MCF 10A (cell line): Measurements from ENCODE around the gene F11R. TPM values are rescaled to one million over a fixed set of nuclear protein-coding genes. Genes with fewer than 3 reads are reported as not detected.
A peak's percentile ranks its signal among the peaks of the same experiment; 100 is the strongest.

Experiments
- BruUV-seq: library from RNA; stranded (reverse); fragments of 400-500 nt; replicated peaks from 2 replicates; lab custom pipeline; 2021; lab: Mats Ljungman, UMichigan
- CTCF ChIA-PET: fragments of 300-600 bp; sonication (Branson Sonifier 250); formaldehyde crosslinking; extraction: SDS; loops from one replicate; lab custom pipeline; 2021; ENCODE audit warnings: antibody characterized with exemption, inconsistent platforms; lab: Yijun Ruan, JAX
- POLR2A ChIA-PET: fragments of 300-600, 350-650 bp; sonication (Branson Sonifier 250); formaldehyde crosslinking; extraction: SDS; loops from one replicate; lab custom pipeline; 2020; ENCODE audit warnings: antibody characterized with exemption, inconsistent platforms; lab: Yijun Ruan, JAX
- DNase-seq: peaks from one replicate; pipeline ENCODE4 v3.0.0-alpha.2; 2018; ENCODE audit not compliant: unreplicated experiment
- H3K27ac Mint-ChIP-seq: one replicate; pipeline ENCODE4 v1.8.0; 2022; ENCODE audit warnings: mild to moderate bottlenecking, low read depth, mixed read lengths; ENCODE audit not compliant: unreplicated experiment
- H3K27me3 Mint-ChIP-seq: one replicate; pipeline ENCODE4 v1.8.0; 2022; ENCODE audit warnings: mixed read lengths; ENCODE audit not compliant: insufficient read depth, unreplicated experiment
- H3K36me3 Mint-ChIP-seq: one replicate; pipeline ENCODE4 v1.8.0; 2022; ENCODE audit warnings: mild to moderate bottlenecking, moderate library complexity, mixed read lengths; ENCODE audit not compliant: insufficient read depth, unreplicated experiment
- H3K4me1 Mint-ChIP-seq: one replicate; pipeline ENCODE4 v1.8.0; 2022; ENCODE audit warnings: mixed read lengths; ENCODE audit not compliant: insufficient read depth, unreplicated experiment
- H3K4me3 Mint-ChIP-seq: one replicate; pipeline ENCODE4 v1.8.0; 2022; ENCODE audit warnings: mild to moderate bottlenecking, moderate library complexity, mixed read lengths; ENCODE audit not compliant: unreplicated experiment
- H3K9me3 Mint-ChIP-seq: one replicate; pipeline ENCODE4 v1.8.0; 2022; ENCODE audit warnings: mixed read lengths; ENCODE audit not compliant: unreplicated experiment
- CTCF ChIP-seq: fragments of 200-600 bp; IDR thresholded peaks from one replicate; pipeline ENCODE4 v1.8.0; 2022; ENCODE audit warnings: antibody characterized with exemption, mild to moderate bottlenecking; ENCODE audit not compliant: unreplicated experiment
- intact Hi-C: fragments of 100-400 bp; cut with micrococcal nuclease; formaldehyde crosslinking; loops from 2 replicates; pipeline ENCODE4 v1.14.1; 2022
- total RNA-seq: library from RNA; stranded (reverse); gene quantifications from 2 replicates; pipeline ENCODE4 v1.2.3, GENCODE V29; 2022

The F11R gene
- total RNA-seq, 1 experiment from 2014 or later = 73.6 TPM

GRCh38 chr1:160978510-160978927 lies 42.4 kb downstream of the F11R start:
- Mint-ChIP-seq H3K27ac (no peak overlapping the region), H3K4me3 (no peak overlapping the region), H3K27me3 (peaks cover 9% of the 10 kb centered on the region), H3K4me1 (no peaks in the 10 kb centered on the region), H3K9me3 (no peaks in the 10 kb centered on the region), H3K36me3 (no peaks in the 10 kb centered on the region)
- ChIA-PET POLR2A (interaction anchor here (0.6 to 2.8 kb wide), 6 partner anchors 9 to 263 kb away, joined by 3 to 15 read pairs (median 4); no protein-coding TSS in a partner anchor), CTCF (interaction anchor here (0.6 to 3.5 kb wide), 14 partner anchors 9 to 521 kb away, joined by 3 to 37 read pairs (median 3); partner anchors contain the start of gene ITLN2)
- no TSS peak for BruUV-seq
- TF ChIP-seq CTCF = no peak
- intact Hi-C loops = no loop called here
- DNase-seq = peak; percentile 83

GRCh38 chr1:160975026-160975425 lies 45.9 kb downstream of the F11R start:
- no peak for TF ChIP-seq CTCF
- Mint-ChIP-seq H3K4me1 (no peaks in the 10 kb centered on the region), H3K27ac (no peak overlapping the region), H3K27me3 (peaks cover 9% of the 10 kb centered on the region), H3K4me3 (no peak overlapping the region), H3K36me3 (no peaks in the 10 kb centered on the region), H3K9me3 (no peaks in the 10 kb centered on the region)
- ChIA-PET CTCF (interaction anchor here (0.5 to 1.6 kb wide), 7 partner anchors 13 to 299 kb away, joined by 3 to 8 read pairs (median 3); partner anchors contain the start of gene ITLN2), POLR2A (interaction anchor here (0.7 kb wide), 1 partner anchor 98 kb away, joined by 4 read pairs; no protein-coding TSS in a partner anchor)
- intact Hi-C loops = no loop called here
- DNase-seq = no peak
- no TSS peak for BruUV-seq

- CTCF ChIA-PET = interaction anchor here (0.6 to 1.6 kb wide), 15 partner anchors 15 to 767 kb away, joined by 3 to 8 read pairs (median 3); partner anchors contain the start of gene ITLN2
- intact Hi-C loops = no loop called here
- H3K9me3 Mint-ChIP-seq = no peaks in the 10 kb centered on the region
- no peak for TF ChIP-seq CTCF
- no TSS peak for BruUV-seq
- no peak overlapping the region for H3K4me3 Mint-ChIP-seq
- H3K4me1 Mint-ChIP-seq = no peaks in the 10 kb centered on the region
- DNase-seq = no peak
- H3K27me3 Mint-ChIP-seq = peaks cover 9% of the 10 kb centered on the region
- POLR2A ChIA-PET = interaction anchor here (0.7 to 1.0 kb wide), 4 partner anchors 19 to 419 kb away, joined by 3 read pairs; partner anchors contain the start of gene F11R
- no peak overlapping the region for H3K27ac Mint-ChIP-seq
- no peaks in the 10 kb centered on the region for H3K36me3 Mint-ChIP-seq
Observed at GRCh38 chr1:160973491-160973890, 47.5 kb downstream of the F11R start.

GRCh38 chr1:160972939-160973338 lies 48.0 kb downstream of the F11R start:
- DNase-seq = no peak
- H3K36me3 Mint-ChIP-seq = no peaks in the 10 kb centered on the region
- H3K4me1 Mint-ChIP-seq = no peaks in the 10 kb centered on the region
- H3K27ac Mint-ChIP-seq = no peak overlapping the region
- no peak for TF ChIP-seq CTCF
- ChIA-PET CTCF (interaction anchor here (0.7 to 1.5 kb wide), 8 partner anchors 9 to 142 kb away, joined by 3 to 6 read pairs (median 4); no protein-coding TSS in a partner anchor), POLR2A (interaction anchor here (0.7 to 1.0 kb wide), 3 partner anchors 19 to 48 kb away, joined by 3 read pairs; partner anchors contain the start of gene F11R)
- BruUV-seq = no TSS peak
- H3K9me3 Mint-ChIP-seq = no peaks in the 10 kb centered on the region
- peaks cover 9% of the 10 kb centered on the region for H3K27me3 Mint-ChIP-seq
- intact Hi-C loops = no loop called here
- H3K4me3 Mint-ChIP-seq = no peak overlapping the region
